ENCODE measurements around the gene CDC42BPA.

GRCh38 chr1:226948480-226948879, 369.8 kb downstream of the CDC42BPA start:
- TF ChIP-seq, protein P1, sequence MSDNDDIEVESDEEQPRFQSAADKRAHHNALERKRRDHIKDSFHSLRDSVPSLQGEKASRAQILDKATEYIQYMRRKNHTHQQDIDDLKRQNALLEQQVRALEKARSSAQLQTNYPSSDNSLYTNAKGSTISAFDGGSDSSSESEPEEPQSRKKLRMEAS (CRISPR knock-in tag; IDR thresholded peaks at IDR 0.05): no peak
- TF ChIP-seq IRF2 (CRISPR knock-in tag; IDR thresholded peaks at IDR 0.05; ENCODE audit: borderline replicate concordance, low read depth): no peak
